ENCODE results near the gene TMEM140.

Gene TMEM140

DNA sequence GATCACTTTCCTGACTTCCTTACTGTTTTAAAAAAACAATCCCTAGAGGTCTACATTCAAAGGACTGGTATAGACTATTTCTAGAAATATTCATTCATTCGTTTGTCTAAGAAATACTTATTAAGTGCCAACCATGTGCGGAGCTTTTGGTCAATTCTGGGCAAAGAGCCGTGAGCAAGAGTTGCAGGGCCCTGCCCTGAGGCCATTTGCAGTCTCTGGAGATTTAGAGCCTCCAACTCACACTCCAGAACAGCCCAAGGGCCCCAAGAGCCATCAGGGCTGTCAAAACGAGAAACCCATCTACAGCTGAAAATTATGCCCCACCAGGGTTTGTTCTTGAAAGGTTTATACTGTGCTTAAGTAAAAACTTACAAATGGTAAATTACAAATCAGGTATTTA lies 47.3 kb downstream of the TMEM140 start:
- no peak for DNase-seq (ENCODE audit: low read depth)

DNA sequence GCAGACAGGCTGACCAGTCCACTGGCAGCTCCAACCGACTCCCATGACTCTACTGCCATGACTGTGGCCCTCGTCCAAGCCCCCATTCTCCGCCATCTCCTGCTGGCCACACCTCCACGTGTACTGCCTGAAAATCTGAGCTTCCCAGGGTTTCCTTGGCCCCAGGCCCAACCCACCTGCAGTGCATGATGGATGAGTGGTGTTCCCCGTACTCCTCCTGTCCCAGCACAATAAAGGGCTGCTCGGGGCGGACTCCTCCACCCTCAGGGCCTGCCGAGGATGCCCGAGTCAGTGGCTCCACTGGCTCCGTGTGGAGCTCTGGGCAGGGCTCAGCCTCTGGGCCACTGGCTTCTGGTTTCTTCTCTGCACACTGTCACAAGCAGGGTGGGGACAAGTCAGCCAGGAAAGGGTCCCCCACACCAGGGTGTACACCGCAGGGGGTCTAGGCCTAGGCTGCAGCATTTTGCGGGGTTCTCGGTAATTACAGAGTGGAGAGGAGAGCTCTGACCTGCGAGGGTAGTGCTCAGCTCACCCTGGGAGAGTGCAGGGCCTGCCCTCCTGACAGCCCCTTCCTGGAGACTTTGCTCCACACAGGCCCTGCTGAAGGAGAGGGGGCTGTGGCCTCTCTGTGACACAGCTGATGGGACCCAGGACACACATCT lies 48.2 kb downstream of the TMEM140 start:
- DNase-seq (ENCODE audit: low read depth): no peak

GRCh38 chr7:135197343-135197742 lies 49.5 kb downstream of the TMEM140 start:
- DNase-seq (ENCODE audit: low read depth): no peak

DNA sequence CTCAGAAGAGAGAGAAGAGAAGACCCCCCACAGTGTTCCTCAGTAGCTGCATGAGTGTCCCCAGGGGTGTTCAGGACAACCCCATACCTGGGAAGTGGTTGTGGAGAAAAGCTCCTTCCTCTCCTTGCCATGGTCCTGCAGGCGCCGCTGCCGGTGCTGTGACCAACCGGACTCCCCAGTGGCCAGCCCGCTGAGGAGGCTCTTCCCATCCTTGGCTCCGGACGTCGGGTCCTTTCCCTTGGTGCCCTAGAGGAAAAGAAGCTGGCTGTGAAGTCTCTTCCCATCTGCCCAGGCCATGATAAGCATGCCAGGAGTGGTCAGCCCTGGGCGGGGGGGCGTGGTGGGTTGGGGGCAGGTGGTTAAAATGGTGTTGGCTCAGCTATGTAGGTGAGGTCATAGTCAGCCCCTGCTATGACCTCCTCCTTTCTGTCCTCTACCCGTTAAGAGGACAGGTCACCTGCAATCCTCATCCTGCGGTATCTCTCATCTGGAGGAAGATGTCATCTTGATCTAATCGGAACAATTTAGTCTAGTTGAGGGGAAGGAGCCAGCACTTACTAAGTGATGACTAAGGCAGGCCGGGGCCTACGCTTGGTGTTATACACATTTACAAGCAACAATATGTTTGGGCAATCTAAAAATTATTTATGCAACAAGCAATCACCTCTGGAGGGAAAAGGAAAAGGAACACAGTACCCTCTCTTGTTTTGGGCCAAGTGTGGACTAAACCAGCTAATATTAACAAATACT lies 50.2 kb downstream of the TMEM140 start:
- peak; percentile 72 for DNase-seq (ENCODE audit: low read depth)

GRCh38 chr7:135199439-135199838 lies 51.6 kb downstream of the TMEM140 start:
- DNase-seq (ENCODE audit: low read depth): no peak

GRCh38 chr7:135200821-135201331 lies 53.0 kb downstream of the TMEM140 start:
- no peak for DNase-seq (ENCODE audit: low read depth)

DNA sequence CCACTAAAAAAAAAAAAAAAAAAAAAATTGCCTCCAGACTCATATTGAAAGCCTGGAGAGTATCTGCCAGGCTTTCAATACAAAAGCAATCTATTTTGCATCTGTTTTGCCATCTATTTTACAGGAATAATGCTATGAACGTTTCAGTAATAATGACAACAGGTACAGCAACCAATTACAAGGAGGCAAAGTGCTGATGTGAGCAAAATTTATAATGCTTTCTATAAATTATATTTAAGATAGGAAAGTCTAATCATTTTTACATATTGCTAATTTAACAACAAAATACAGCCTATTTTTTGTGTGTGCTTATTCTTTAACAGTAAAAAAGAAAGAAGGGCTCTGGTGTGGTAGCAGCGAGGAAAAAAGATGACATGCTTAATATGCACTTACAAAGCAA lies 53.5 kb downstream of the TMEM140 start:
- DNase-seq (ENCODE audit: low read depth): no peak

GRCh38 chr7:135204341-135204749 lies 56.5 kb downstream of the TMEM140 start:
- DNase-seq (ENCODE audit: low read depth): peak; percentile 76

- DNase-seq (ENCODE audit: low read depth): no peak
These were observed 57.0 kb downstream of the TMEM140 start for GRCh38 chr7:135204876-135205275.

GRCh38 chr7:135205850-135206249 lies 58.0 kb downstream of the TMEM140 start:
- no peak for DNase-seq (ENCODE audit: low read depth)

DNA sequence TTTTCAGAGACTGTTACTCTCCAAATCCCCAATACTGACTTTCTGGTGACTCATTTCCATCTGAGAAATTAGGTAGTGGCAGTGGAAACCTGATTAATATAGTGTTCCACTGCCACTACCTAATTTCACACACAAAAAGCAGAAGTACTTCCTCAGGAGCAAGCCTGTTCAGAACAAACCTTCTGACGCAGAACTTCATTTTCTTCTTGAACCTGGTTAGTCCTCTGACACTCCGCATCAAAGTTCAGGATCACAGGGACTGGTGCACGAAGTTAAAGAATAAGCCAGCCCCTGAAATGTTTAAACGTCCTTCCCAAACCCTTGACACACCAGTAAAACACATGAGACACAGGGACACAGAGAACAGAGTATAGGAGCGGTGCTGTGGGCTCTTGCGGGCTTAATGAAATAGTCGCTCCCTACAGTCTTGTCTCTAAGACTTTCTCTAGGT lies 59.1 kb downstream of the TMEM140 start:
- DNase-seq (ENCODE audit: low read depth): no peak

DNA sequence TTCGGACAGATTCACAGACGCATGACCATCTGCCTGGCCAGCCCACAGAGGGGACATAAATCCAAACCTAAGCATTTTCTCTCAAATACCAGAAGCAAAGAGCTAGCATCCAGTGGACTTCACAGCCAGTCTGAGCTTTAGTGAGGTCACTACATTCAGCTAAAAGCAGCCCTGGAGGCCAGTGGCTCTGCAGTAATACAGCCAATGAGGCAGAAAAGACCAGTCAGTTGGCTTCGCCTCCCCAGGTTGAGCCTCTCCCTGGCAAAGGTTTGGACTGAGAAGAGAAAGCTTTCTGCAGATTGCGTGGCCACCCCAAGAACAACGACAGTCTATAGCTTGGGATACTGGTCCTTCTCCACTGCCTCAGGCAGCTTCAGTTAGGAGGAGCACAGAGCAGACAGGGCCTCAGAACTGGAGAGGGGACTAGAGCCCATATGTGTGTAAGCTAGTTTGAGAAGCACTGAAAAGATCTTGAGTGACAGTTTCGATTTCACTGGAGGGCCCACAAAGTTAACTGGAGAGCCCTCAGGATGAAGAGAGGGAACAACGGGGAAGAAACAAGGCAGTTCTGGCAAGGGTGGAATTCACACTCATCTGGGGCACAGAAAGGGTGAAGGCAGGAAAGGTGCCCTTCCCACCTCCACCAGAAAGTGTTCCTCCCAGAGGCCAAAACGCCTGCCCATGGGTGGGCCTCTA lies 59.7 kb downstream of the TMEM140 start:
- DNase-seq (ENCODE audit: low read depth): no peak

DNA sequence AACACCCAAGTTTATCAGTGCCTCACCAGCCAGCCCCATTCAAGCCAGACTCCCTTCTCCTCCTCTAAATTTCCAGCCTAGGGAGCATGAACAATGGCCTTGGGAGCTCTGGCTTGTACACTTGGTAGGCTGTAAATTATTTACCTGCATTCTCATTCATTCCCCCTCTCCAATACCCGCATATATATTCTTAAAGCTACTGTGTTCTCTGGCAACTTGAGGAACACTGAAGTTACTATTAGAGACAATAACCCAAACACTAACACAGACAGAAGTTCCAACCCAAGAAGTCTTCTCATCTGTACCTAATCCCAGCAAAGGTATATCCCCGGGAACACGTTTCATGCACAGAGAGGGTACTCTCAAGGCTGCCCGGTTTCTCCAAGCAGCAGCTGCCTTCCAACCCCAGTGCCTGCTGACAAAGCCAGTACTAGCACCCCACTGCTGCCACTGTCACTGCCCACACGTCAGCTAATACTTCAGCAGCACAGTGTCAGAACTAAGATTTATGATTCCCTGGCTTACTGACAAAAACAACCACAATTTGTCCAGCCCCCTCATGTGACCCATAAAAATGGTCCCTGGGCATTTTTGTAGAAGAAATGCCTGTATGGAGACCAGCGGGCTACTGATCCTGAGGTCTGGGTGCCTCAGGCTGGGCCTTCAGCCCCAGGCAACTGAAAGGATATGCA lies 60.4 kb downstream of the TMEM140 start:
- DNase-seq (ENCODE audit: low read depth): no peak

- DNase-seq (ENCODE audit: low read depth): no peak
These were observed 61.5 kb downstream of the TMEM140 start for GRCh38 chr7:135209225-135209834.

- DNase-seq (ENCODE audit: low read depth): peak; percentile 26
These were observed 63.0 kb downstream of the TMEM140 start for GRCh38 chr7:135210888-135211178.

DNA sequence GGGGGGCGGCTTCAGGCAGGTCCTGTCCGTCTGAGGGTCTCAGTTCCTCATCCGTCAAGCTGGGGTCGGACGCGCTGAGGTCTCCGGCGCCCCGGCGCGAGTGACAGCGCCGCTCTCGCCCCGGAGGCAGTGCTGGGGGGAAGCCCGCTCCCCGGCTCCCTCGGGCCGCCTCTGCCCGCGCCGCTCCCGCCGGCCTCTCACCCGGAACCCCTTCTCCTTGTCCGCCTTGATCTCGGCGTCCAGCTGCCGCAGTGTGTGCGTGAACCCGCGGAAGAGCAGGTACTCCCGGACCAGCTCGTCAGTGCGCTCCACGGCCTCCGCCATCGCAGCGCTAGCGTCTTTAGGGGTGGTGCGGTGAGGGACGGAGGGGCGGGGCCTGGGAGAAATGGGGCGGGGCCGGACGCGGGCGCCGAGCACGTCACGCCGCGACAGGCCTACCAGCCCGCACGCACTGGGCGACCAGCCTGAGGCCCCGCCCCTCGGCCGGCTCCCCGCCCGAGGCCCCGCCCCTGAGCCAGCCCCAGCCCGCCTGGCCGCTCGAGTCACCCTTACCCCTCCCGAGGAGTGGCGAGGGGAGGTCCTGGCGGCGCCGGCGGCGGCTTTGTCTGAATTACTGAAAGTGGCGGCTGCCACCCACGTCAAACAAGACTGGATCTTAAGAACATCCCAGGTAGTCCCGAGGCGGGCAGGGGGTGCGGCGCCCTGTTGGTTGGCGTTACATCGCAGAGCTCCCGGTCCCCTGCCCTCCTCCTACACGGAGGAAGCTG lies 63.5 kb downstream of the TMEM140 start, which contains the start of gene WDR91:
Gene WDR91 (minus strand): TSS at position 348 of the 767 bp plus-strand sequence. CDS start 24 bp downstream, at position 324.
- peak; percentile 87 for DNase-seq (ENCODE audit: low read depth)

GRCh38 chr7:135211946-135212685 lies 64.2 kb downstream of the TMEM140 start:
- DNase-seq (ENCODE audit: low read depth): peak; percentile 20

- DNase-seq (ENCODE audit: low read depth): no peak
These were observed 66.0 kb downstream of the TMEM140 start for GRCh38 chr7:135213831-135214230.

DNA sequence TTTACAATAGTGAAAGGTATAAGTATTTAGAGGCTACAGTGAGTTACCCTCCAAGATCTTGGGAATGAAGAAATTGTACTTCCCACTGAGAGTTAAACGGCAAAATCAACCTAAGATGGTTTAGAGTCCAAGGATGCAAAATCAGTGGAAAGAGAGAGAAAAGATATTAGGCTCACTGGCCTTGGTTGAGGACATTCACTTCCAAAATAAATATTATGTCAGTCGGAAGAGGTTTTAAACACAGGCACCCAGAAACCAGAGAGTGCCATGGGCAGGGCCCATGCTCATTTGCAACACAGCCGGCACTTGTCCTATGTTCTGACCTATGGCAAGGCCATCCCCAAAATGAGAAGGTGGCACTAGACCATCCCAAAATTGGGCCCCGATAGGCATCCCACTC lies 67.3 kb downstream of the TMEM140 start:
- no peak for DNase-seq (ENCODE audit: low read depth)

DNA sequence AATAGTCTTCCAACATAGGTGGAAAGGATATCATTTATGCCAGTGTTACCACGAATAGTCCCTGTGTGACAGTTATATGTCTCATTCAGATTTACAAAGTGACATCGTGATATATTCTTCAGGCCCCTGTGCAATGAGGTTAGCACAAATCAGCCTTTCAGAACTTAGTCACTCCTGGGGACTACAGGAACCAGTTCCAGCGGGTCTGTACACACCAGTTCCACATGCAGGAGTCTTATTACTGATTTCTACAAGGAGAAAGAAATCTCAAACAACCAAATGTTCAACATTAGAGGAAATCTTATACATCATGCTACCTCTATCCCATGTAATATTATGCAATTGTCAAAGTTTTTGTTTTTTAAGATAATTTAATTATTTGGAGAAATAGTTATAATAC lies 67.8 kb downstream of the TMEM140 start:
- no peak for DNase-seq (ENCODE audit: low read depth)

Measured in ELR (cell line).